DND-41 (cell line): ENCODE results near the gene RABGAP1L.

Experiments used
- ATAC-seq: fragments of 200-7000 bp; cut with Tn5 transposase; 3 replicates; pipeline ENCODE4 v1.9.1; 2021; ENCODE audit warnings: low read depth; ENCODE audit not compliant: insufficient read depth
- DNase-seq: peaks from one replicate; pipeline ENCODE4 v3.0.0-alpha.2; 2020
- H2AFZ ChIP-seq: 2 replicates; pipeline ENCODE4 v1.6.0; 2012; ENCODE audit warnings: low read depth, low read length
- H3K27ac ChIP-seq: 2 replicates; pipeline ENCODE4 v1.5.1; 2012; ENCODE audit warnings: low read length, inconsistent platforms
- H3K27me3 ChIP-seq: fragments of 200-600 bp; sonication (generic); 2 replicates; pipeline ENCODE4 v1.6.0; 2012; ENCODE audit warnings: low read length, mild to moderate bottlenecking, inconsistent platforms; ENCODE audit not compliant: insufficient read depth, poor library complexity
- H3K36me3 ChIP-seq: 2 replicates; pipeline ENCODE4 v1.5.1; 2012; ENCODE audit warnings: low read length, inconsistent platforms; ENCODE audit not compliant: insufficient read depth
- H3K4me1 ChIP-seq: 2 replicates; pipeline ENCODE4 v1.5.1; 2012; ENCODE audit warnings: mild to moderate bottlenecking, low read length; ENCODE audit not compliant: insufficient read depth
- H3K4me2 ChIP-seq: 2 replicates; pipeline ENCODE4 v1.6.0; 2012; ENCODE audit warnings: mild to moderate bottlenecking, moderate library complexity, low read length, inconsistent platforms; ENCODE audit not compliant: insufficient read depth
- H3K4me3 ChIP-seq, 2 experiments: fragments of 200-600 bp in 1 of 2; shearing (Covaris generic) in 1 of 2; 2 replicates each; pipeline ENCODE4 v1.5.1; 2012 to 2016; ENCODE audit warnings: inconsistent platforms in 2 of 2, low read length in 2 of 2, mild to moderate bottlenecking in 2 of 2, low read depth in 1 of 2, moderate library complexity in 1 of 2
- H3K79me2 ChIP-seq: 2 replicates; pipeline ENCODE4 v1.6.0; 2012; ENCODE audit warnings: low read length, inconsistent platforms; ENCODE audit not compliant: insufficient read depth
- H3K9ac ChIP-seq: 2 replicates; pipeline ENCODE4 v1.6.0; 2012; ENCODE audit warnings: low read depth, mild to moderate bottlenecking, inconsistent platforms, low read length, moderate library complexity
- H3K9me3 ChIP-seq: 2 replicates; pipeline ENCODE4 v1.5.1; 2012; ENCODE audit warnings: low read length, moderate library complexity, mild to moderate bottlenecking, inconsistent platforms; ENCODE audit not compliant: insufficient read depth, severe bottlenecking
- H4K20me1 ChIP-seq: 2 replicates; pipeline ENCODE4 v1.6.0; 2012; ENCODE audit warnings: low read length; ENCODE audit not compliant: insufficient read depth
- CTCF ChIP-seq: IDR thresholded peaks from 2 replicates; pipeline ENCODE4 v1.5.1; 2012; ENCODE audit warnings: borderline replicate concordance, low read length, moderate library complexity, mild to moderate bottlenecking; ENCODE audit not compliant: poor library complexity, severe bottlenecking; ENCODE audit errors: extremely low read depth
- EZH2 ChIP-seq: IDR thresholded peaks from 3 replicates; pipeline ENCODE4 v1.6.1; 2012; ENCODE audit warnings: borderline replicate concordance, low read depth, mild to moderate bottlenecking, moderate library complexity, low read length, inconsistent platforms; ENCODE audit not compliant: severe bottlenecking

The RABGAP1L gene

GRCh38 chr1:174870319-174870718 is 711.0 kb downstream of the RABGAP1L start:
- H3K4me3 ChIP-seq = no peak overlapping the region
- ATAC-seq (no peak), DNase-seq (no peak)
- no peaks in the 10 kb centered on the region for H3K27me3 ChIP-seq
- H3K79me2 ChIP-seq = no peaks in the 10 kb centered on the region
- H3K27ac ChIP-seq = no peak overlapping the region
- H3K36me3 ChIP-seq = no peaks in the 10 kb centered on the region
- no peaks in the 10 kb centered on the region for H3K4me1 ChIP-seq
- H4K20me1 ChIP-seq = no peaks in the 10 kb centered on the region
- TF ChIP-seq EZH2 (no peak), CTCF (no peak)
- no peak overlapping the region for H3K9ac ChIP-seq
- no peak overlapping the region for H3K4me2 ChIP-seq
- no peak overlapping the region for H2AFZ ChIP-seq
- H3K9me3 ChIP-seq = no peaks in the 10 kb centered on the region

DNA sequence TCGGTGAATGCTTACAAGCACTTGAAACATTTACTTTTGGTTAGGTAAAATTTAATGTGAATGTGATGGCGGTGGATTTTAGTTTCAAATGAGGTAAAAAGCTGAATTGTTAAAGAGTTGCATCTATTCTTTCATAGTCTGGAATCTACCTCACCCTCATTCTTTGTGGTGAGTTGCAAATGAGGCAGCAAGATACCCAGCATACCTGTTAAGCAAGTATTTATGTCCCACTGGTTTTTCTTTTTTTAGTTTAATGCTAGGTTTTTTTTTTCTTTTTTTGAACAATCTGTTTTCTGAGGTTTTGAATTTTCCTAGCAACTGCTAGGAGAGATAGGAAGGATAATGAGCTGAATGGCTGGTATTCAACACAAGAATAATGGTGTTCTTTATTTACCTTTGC is 712.6 kb downstream of the RABGAP1L start:
- no peaks in the 10 kb centered on the region for H3K79me2 ChIP-seq
- H2AFZ ChIP-seq = no peak overlapping the region
- no peak overlapping the region for H3K4me3 ChIP-seq
- DNase-seq (no peak), ATAC-seq (no peak)
- no peaks in the 10 kb centered on the region for H3K36me3 ChIP-seq
- H4K20me1 ChIP-seq = no peaks in the 10 kb centered on the region
- no peaks in the 10 kb centered on the region for H3K4me1 ChIP-seq
- no peak overlapping the region for H3K4me2 ChIP-seq
- H3K27ac ChIP-seq = no peak overlapping the region
- no peak for TF ChIP-seq EZH2
- no peaks in the 10 kb centered on the region for H3K27me3 ChIP-seq
- H3K9ac ChIP-seq = no peak overlapping the region
- no peaks in the 10 kb centered on the region for H3K9me3 ChIP-seq

- no peaks in the 10 kb centered on the region for H3K79me2 ChIP-seq
Observed at GRCh38 chr1:174872615-174873058, 713.3 kb downstream of the RABGAP1L start.

More at GRCh38 chr1:174872615-174873058, 713.3 kb downstream of the RABGAP1L start:
- Histone ChIP-seq H4K20me1 (no peaks in the 10 kb centered on the region), H3K9me3 (no peaks in the 10 kb centered on the region), H3K36me3 (no peaks in the 10 kb centered on the region), H3K9ac (no peak overlapping the region), H3K4me3 (no peak overlapping the region), H3K27me3 (no peaks in the 10 kb centered on the region), H3K27ac (no peak overlapping the region), H3K4me2 (no peak overlapping the region), H2AFZ (no peak overlapping the region), H3K4me1 (no peaks in the 10 kb centered on the region)
- DNase-seq (no peak), ATAC-seq (no peak)
- no peak for TF ChIP-seq EZH2
- no peak for TF ChIP-seq CTCF
